ENCODE data around the gene LIPT2.

LIPT2 gene

GRCh38 chr11:74478877-74479731 lies 14.4 kb downstream of the LIPT2 start:
- Histone ChIP-seq H3K9ac (no peak overlapping the region), H3K9me3 (no peaks in the 10 kb centered on the region), H3K36me3 (no peaks in the 10 kb centered on the region), H4K20me1 (no peaks in the 10 kb centered on the region), H3K27ac (no peak overlapping the region), H3K4me2 (no peak overlapping the region), H3K27me3 (no peaks in the 10 kb centered on the region), H3K4me1 (peaks cover 5% of the 10 kb centered on the region; the same call in 1 of the 2 replicates), H3K4me3 (no peak overlapping the region)
- TF ChIP-seq Cebpa-rat (IDR thresholded peaks at IDR 0.05), result no peak; the same call in 1 of the 2 replicates

GRCh38 chr11:74476536-74476935 lies 17.0 kb downstream of the LIPT2 start:
- H3K36me3 ChIP-seq, result no peaks in the 10 kb centered on the region
- H3K27me3 ChIP-seq, result no peaks in the 10 kb centered on the region
- H3K9ac ChIP-seq, result no peak overlapping the region
- no peak overlapping the region for H3K4me2 ChIP-seq
- no peaks in the 10 kb centered on the region for H3K9me3 ChIP-seq
- H3K4me3 ChIP-seq, result no peak overlapping the region
- TF ChIP-seq Cebpa-rat (IDR thresholded peaks at IDR 0.05), result no peak
- H4K20me1 ChIP-seq, result no peaks in the 10 kb centered on the region
- no peak overlapping the region for H3K27ac ChIP-seq
- peaks cover 5% of the 10 kb centered on the region; the same call in 1 of the 2 replicates for H3K4me1 ChIP-seq

GRCh38 chr11:74474316-74474715 lies 19.2 kb downstream of the LIPT2 start:
- Histone ChIP-seq H3K9me3 (no peaks in the 10 kb centered on the region), H3K27ac (no peak overlapping the region), H3K4me3 (no peak overlapping the region), H3K9ac (no peak overlapping the region), H3K27me3 (no peaks in the 10 kb centered on the region), H4K20me1 (no peaks in the 10 kb centered on the region), H3K4me1 (no peaks in the 10 kb centered on the region), H3K36me3 (no peaks in the 10 kb centered on the region), H3K4me2 (no peak overlapping the region)
- no peak for TF ChIP-seq Cebpa-rat (IDR thresholded peaks at IDR 0.05)

GRCh38 chr11:74473382-74474173 lies 19.9 kb downstream of the LIPT2 start:
- Histone ChIP-seq H3K36me3 (no peaks in the 10 kb centered on the region), H3K4me1 (peaks cover 4% of the 10 kb centered on the region), H3K4me2 (no peak overlapping the region), H3K27me3 (no peaks in the 10 kb centered on the region), H3K4me3 (no peak overlapping the region), H3K27ac (no peak overlapping the region), H4K20me1 (no peaks in the 10 kb centered on the region), H3K9ac (no peak overlapping the region), H3K9me3 (no peaks in the 10 kb centered on the region)
- no peak for TF ChIP-seq Cebpa-rat (IDR thresholded peaks at IDR 0.05)

- Histone ChIP-seq H3K9ac (no peak overlapping the region), H4K20me1 (no peaks in the 10 kb centered on the region), H3K27ac (no peak overlapping the region), H3K36me3 (no peaks in the 10 kb centered on the region), H3K4me3 (no peak overlapping the region), H3K9me3 (no peaks in the 10 kb centered on the region), H3K4me2 (no peak overlapping the region), H3K27me3 (no peaks in the 10 kb centered on the region), H3K4me1 (peaks cover 9% of the 10 kb centered on the region)
- TF ChIP-seq Cebpa-rat (IDR thresholded peaks at IDR 0.05), result no peak
Measured at GRCh38 chr11:74471668-74472429, 21.7 kb downstream of the LIPT2 start.

- Histone ChIP-seq H3K4me1 (peaks cover 9% of the 10 kb centered on the region), H4K20me1 (no peaks in the 10 kb centered on the region), H3K9me3 (no peaks in the 10 kb centered on the region), H3K4me3 (no peak overlapping the region), H3K9ac (no peak overlapping the region), H3K36me3 (no peaks in the 10 kb centered on the region), H3K4me2 (no peak overlapping the region), H3K27ac (no peak overlapping the region), H3K27me3 (no peaks in the 10 kb centered on the region)
- TF ChIP-seq Cebpa-rat (IDR thresholded peaks at IDR 0.05), result no peak
Measured at GRCh38 chr11:74471037-74471436, 22.5 kb downstream of the LIPT2 start.

- Histone ChIP-seq H4K20me1 (no peaks in the 10 kb centered on the region), H3K4me3 (no peak overlapping the region), H3K4me2 (no peak overlapping the region), H3K27me3 (no peaks in the 10 kb centered on the region), H3K9ac (no peak overlapping the region), H3K27ac (no peak overlapping the region), H3K4me1 (peaks cover 9% of the 10 kb centered on the region), H3K36me3 (no peaks in the 10 kb centered on the region), H3K9me3 (no peaks in the 10 kb centered on the region)
- no peak for TF ChIP-seq Cebpa-rat (IDR thresholded peaks at IDR 0.05)
Measured at GRCh38 chr11:74470526-74470925, 23.0 kb downstream of the LIPT2 start.

- no peaks in the 10 kb centered on the region for H4K20me1 ChIP-seq
- no peak overlapping the region for H3K9ac ChIP-seq
- peaks cover 9% of the 10 kb centered on the region for H3K4me1 ChIP-seq
- H3K4me3 ChIP-seq, result no peak overlapping the region
- TF ChIP-seq Cebpa-rat (IDR thresholded peaks at IDR 0.05), result no peak
- peak overlapping the region; percentile 22 for H3K4me2 ChIP-seq
- no peaks in the 10 kb centered on the region for H3K9me3 ChIP-seq
- H3K27ac ChIP-seq, result no peak overlapping the region
- H3K27me3 ChIP-seq, result no peaks in the 10 kb centered on the region
- H3K36me3 ChIP-seq, result no peaks in the 10 kb centered on the region
Measured at GRCh38 chr11:74468936-74469335, 24.6 kb downstream of the LIPT2 start.

- Histone ChIP-seq H3K4me1 (peaks cover 9% of the 10 kb centered on the region), H4K20me1 (no peaks in the 10 kb centered on the region), H3K9ac (no peak overlapping the region), H3K9me3 (no peaks in the 10 kb centered on the region), H3K4me2 (peak overlapping the region; percentile 22), H3K27ac (no peak overlapping the region), H3K36me3 (no peaks in the 10 kb centered on the region), H3K4me3 (no peak overlapping the region), H3K27me3 (no peaks in the 10 kb centered on the region)
- no peak for TF ChIP-seq Cebpa-rat (IDR thresholded peaks at IDR 0.05)
Measured at GRCh38 chr11:74468521-74468920, 25.0 kb downstream of the LIPT2 start.

Measured in BLaER1 (cell line).